HepG2 (cell line): ENCODE data around the gene FAM174C. TPM values are rescaled to one million over a fixed set of nuclear protein-coding genes. Genes with fewer than 3 reads are reported as not detected.

Source experiments
- DMAP1 ChIP-seq: IDR thresholded peaks from 2 replicates; pipeline ENCODE4 v1.6.1; 2016
- DNMT1 ChIP-seq: sonication (generic); formaldehyde crosslinking; IDR thresholded peaks from 2 replicates; pipeline ENCODE4 v1.5.1; 2020; ENCODE audit warnings: mild to moderate bottlenecking, missing genetic modification reagents
- FOSL2 ChIP-seq: sonication (generic); formaldehyde crosslinking; IDR thresholded peaks from 2 replicates; pipeline ENCODE4 v1.4.0; 2020; ENCODE audit warnings: missing genetic modification reagents
- KDM3A ChIP-seq: IDR thresholded peaks from 2 replicates; pipeline ENCODE4 v1.6.1; 2018; ENCODE audit warnings: low read depth, missing compliant biosample characterization
- PTBP1 ChIP-seq: fragments of 200-400 bp; formaldehyde crosslinking; IDR thresholded peaks from 2 replicates; pipeline ENCODE4 v1.6.1; 2018; ENCODE audit warnings: low read length, low read depth; ENCODE audit not compliant: poor library complexity, severe bottlenecking
- SRSF9 ChIP-seq: fragments of 200-400 bp; formaldehyde crosslinking; IDR thresholded peaks from 2 replicates; pipeline ENCODE4 v1.6.1; 2018; ENCODE audit warnings: borderline replicate concordance, mild to moderate bottlenecking, low read depth, low read length; ENCODE audit not compliant: insufficient read depth, poor library complexity, severe bottlenecking
- ZNF136 ChIP-seq: sonication (generic); formaldehyde crosslinking; IDR thresholded peaks from 2 replicates; pipeline ENCODE4 v1.8.1; 2022; ENCODE audit warnings: low read depth, mild to moderate bottlenecking, moderate library complexity, missing genetic modification reagents
- ZNF20 ChIP-seq: sonication (generic); formaldehyde crosslinking; IDR thresholded peaks from 2 replicates; pipeline ENCODE4 v1.4.0; 2020; ENCODE audit warnings: mild to moderate bottlenecking, moderate library complexity, missing genetic modification reagents
- ZNF550 ChIP-seq: sonication (generic); formaldehyde crosslinking; IDR thresholded peaks from 2 replicates; pipeline ENCODE4 v1.4.0; 2020; ENCODE audit warnings: mild to moderate bottlenecking, missing genetic modification reagents, borderline replicate concordance
- ZSCAN31 ChIP-seq: sonication (generic); formaldehyde crosslinking; IDR thresholded peaks from 2 replicates; pipeline ENCODE4 v1.5.0; 2020; ENCODE audit warnings: low read depth, mild to moderate bottlenecking, missing genetic modification reagents
- polyA plus RNA-seq, 8 experiments: library from polyadenylated mRNA; depleted of rRNA in 3 of 8; stranded (reverse) in 7 of 8; unstranded in 1 of 8; fragments of >200 nt; fragmentation: Illumina TruSeq in 4 of 8; extraction: Trizol in 4 of 8; gene quantifications; 2 replicates each; pipeline versions ENCODE4 v1.2.1 to v1.2.3, GENCODE V29; 2011 to 2016; ENCODE audit warnings: low read depth in 4 of 8, missing spikeins in 1 of 8, mixed read lengths in 1 of 8; ENCODE audit not compliant: insufficient read depth in 1 of 8
- total RNA-seq, 5 experiments: library from RNA; depleted of rRNA; stranded (reverse); fragments of >200 nt; fragmentation: Illumina TruSeq; extraction: Trizol; gene quantifications; 2 replicates each; pipeline ENCODE4 v1.2.3, GENCODE V29; 2016; ENCODE audit warnings: low read depth in 1 of 5
- TF ChIP-seq, protein P1 (sequence below): sonication (generic); formaldehyde crosslinking; IDR thresholded peaks from 2 replicates; pipeline ENCODE4 v1.9.0; 2021; ENCODE audit warnings: missing genetic modification reagents, borderline replicate concordance
- TF ChIP-seq, protein P2 (sequence below): sonication (generic); formaldehyde crosslinking; IDR thresholded peaks from 2 replicates; pipeline ENCODE4 v1.5.0; 2020; ENCODE audit warnings: mild to moderate bottlenecking, missing genetic modification reagents
- TF ChIP-seq, protein P3 (sequence below): IDR thresholded peaks from 2 replicates; pipeline ENCODE4 v1.6.1; 2016; ENCODE audit warnings: low read depth, missing genetic modification reagents, missing compliant biosample characterization
- TF ChIP-seq, protein P4 (sequence below): sonication (generic); formaldehyde crosslinking; IDR thresholded peaks from 2 replicates; pipeline ENCODE4 v1.4.0; 2020; ENCODE audit warnings: low read depth, missing genetic modification reagents
- TF ChIP-seq, protein P5 (sequence below): IDR thresholded peaks from 2 replicates; pipeline ENCODE4 v1.6.1; 2016; ENCODE audit warnings: control low read depth

FAM174C gene
- total and polyA plus RNA-seq, 2 of the 13 experiments (the other 11 are each of a cell fraction or from before 2014, with no cell fraction given) = 19.5 to 31.3 TPM

DNA sequence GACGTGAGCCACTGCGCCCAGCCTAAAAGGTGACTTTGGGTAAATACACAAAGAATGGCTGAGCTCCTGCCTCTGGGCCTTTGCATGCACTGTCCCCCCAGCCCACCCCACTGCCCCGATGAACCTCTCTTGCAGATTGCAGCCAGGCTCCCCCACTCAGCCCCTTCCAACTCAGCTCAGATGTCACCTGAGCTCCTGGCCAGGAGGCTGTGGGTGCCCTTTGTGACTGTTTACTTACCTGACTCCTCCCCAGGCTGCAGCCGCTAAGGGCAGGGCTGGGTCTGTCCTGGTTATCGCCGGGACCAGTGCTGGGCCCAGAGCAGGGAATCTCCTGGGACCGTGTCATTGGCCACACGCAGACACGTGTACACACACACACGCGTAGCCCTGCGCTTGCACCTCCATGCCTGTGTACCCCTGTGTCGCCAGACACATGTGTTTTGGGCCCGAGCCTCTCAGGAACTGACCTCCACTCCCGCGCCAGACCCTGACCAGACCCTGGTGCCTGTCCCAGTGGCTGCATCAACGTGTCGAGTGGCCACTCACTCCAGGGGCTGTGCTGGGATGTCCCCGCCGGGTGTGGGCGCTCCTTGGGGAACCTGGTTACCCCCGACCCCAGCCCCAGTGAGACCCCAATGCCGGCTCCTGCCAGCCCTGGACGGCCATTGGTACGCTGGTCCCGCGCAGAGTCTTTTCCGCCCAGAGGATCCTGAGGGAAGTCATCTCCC is 29.0 kb downstream of the FAM174C start (continued):
- TF ChIP-seq, protein P1, sequence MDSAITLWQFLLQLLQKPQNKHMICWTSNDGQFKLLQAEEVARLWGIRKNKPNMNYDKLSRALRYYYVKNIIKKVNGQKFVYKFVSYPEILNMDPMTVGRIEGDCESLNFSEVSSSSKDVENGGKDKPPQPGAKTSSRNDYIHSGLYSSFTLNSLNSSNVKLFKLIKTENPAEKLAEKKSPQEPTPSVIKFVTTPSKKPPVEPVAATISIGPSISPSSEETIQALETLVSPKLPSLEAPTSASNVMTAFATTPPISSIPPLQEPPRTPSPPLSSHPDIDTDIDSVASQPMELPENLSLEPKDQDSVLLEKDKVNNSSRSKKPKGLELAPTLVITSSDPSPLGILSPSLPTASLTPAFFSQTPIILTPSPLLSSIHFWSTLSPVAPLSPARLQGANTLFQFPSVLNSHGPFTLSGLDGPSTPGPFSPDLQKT = no peak
- TF ChIP-seq, protein P2, sequence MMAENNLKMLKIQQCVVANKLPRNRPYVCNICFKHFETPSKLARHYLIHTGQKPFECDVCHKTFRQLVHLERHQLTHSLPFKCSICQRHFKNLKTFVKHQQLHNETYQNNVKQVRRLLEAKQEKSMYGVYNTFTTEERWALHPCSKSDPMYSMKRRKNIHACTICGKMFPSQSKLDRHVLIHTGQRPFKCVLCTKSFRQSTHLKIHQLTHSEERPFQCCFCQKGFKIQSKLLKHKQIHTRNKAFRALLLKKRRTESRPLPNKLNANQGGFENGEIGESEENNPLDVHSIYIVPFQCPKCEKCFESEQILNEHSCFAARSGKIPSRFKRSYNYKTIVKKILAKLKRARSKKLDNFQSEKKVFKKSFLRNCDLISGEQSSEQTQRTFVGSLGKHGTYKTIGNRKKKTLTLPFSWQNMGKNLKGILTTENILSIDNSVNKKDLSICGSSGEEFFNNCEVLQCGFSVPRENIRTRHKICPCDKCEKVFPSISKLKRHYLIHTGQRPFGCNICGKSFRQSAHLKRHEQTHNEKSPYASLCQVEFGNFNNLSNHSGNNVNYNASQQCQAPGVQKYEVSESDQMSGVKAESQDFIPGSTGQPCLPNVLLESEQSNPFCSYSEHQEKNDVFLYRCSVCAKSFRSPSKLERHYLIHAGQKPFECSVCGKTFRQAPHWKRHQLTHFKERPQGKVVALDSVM (CRISPR knock-in tag) = peak; percentile 53; the same call in 1 of the 2 replicates
- TF ChIP-seq ZNF136 = no peak
- TF ChIP-seq, protein P3, sequence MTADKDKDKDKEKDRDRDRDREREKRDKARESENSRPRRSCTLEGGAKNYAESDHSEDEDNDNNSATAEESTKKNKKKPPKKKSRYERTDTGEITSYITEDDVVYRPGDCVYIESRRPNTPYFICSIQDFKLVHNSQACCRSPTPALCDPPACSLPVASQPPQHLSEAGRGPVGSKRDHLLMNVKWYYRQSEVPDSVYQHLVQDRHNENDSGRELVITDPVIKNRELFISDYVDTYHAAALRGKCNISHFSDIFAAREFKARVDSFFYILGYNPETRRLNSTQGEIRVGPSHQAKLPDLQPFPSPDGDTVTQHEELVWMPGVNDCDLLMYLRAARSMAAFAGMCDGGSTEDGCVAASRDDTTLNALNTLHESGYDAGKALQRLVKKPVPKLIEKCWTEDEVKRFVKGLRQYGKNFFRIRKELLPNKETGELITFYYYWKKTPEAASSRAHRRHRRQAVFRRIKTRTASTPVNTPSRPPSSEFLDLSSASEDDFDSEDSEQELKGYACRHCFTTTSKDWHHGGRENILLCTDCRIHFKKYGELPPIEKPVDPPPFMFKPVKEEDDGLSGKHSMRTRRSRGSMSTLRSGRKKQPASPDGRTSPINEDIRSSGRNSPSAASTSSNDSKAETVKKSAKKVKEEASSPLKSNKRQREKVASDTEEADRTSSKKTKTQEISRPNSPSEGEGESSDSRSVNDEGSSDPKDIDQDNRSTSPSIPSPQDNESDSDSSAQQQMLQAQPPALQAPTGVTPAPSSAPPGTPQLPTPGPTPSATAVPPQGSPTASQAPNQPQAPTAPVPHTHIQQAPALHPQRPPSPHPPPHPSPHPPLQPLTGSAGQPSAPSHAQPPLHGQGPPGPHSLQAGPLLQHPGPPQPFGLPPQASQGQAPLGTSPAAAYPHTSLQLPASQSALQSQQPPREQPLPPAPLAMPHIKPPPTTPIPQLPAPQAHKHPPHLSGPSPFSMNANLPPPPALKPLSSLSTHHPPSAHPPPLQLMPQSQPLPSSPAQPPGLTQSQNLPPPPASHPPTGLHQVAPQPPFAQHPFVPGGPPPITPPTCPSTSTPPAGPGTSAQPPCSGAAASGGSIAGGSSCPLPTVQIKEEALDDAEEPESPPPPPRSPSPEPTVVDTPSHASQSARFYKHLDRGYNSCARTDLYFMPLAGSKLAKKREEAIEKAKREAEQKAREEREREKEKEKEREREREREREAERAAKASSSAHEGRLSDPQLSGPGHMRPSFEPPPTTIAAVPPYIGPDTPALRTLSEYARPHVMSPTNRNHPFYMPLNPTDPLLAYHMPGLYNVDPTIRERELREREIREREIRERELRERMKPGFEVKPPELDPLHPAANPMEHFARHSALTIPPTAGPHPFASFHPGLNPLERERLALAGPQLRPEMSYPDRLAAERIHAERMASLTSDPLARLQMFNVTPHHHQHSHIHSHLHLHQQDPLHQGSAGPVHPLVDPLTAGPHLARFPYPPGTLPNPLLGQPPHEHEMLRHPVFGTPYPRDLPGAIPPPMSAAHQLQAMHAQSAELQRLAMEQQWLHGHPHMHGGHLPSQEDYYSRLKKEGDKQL (CRISPR knock-in tag) = no peak
- TF ChIP-seq, protein P4, sequence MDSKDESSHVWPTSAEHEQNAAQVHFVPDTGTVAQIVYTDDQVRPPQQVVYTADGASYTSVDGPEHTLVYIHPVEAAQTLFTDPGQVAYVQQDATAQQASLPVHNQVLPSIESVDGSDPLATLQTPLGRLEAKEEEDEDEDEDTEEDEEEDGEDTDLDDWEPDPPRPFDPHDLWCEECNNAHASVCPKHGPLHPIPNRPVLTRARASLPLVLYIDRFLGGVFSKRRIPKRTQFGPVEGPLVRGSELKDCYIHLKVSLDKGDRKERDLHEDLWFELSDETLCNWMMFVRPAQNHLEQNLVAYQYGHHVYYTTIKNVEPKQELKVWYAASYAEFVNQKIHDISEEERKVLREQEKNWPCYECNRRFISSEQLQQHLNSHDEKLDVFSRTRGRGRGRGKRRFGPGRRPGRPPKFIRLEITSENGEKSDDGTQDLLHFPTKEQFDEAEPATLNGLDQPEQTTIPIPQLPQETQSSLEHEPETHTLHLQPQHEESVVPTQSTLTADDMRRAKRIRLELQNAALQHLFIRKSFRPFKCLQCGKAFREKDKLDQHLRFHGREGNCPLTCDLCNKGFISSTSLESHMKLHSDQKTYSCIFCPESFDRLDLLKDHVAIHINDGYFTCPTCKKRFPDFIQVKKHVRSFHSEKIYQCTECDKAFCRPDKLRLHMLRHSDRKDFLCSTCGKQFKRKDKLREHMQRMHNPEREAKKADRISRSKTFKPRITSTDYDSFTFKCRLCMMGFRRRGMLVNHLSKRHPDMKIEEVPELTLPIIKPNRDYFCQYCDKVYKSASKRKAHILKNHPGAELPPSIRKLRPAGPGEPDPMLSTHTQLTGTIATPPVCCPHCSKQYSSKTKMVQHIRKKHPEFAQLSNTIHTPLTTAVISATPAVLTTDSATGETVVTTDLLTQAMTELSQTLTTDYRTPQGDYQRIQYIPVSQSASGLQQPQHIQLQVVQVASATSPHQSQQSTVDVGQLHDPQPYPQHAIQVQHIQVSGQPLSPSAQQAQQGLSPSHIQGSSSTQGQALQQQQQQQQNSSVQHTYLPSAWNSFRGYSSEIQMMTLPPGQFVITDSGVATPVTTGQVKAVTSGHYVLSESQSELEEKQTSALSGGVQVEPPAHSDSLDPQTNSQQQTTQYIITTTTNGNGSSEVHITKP = no peak
- TF ChIP-seq ZNF20 (CRISPR knock-in tag) = no peak
- no peak for TF ChIP-seq ZSCAN31 (CRISPR knock-in tag)
- TF ChIP-seq SRSF9 = no peak
- peak; percentile 50; the same call in 1 of the 2 replicates for TF ChIP-seq FOSL2 (CRISPR knock-in tag)
- no peak for TF ChIP-seq DNMT1 (CRISPR knock-in tag)
- TF ChIP-seq DMAP1 = no peak; the same call in 1 of the 2 replicates
- TF ChIP-seq, protein P5, sequence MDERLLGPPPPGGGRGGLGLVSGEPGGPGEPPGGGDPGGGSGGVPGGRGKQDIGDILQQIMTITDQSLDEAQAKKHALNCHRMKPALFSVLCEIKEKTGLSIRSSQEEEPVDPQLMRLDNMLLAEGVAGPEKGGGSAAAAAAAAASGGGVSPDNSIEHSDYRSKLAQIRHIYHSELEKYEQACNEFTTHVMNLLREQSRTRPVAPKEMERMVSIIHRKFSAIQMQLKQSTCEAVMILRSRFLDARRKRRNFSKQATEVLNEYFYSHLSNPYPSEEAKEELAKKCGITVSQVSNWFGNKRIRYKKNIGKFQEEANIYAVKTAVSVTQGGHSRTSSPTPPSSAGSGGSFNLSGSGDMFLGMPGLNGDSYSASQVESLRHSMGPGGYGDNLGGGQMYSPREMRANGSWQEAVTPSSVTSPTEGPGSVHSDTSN (CRISPR knock-in tag) = no peak
- no peak for TF ChIP-seq PTBP1
- no peak for TF ChIP-seq ZNF550 (CRISPR knock-in tag)
- TF ChIP-seq KDM3A (CRISPR knock-in tag) = no peak
